ENCODE measurements around the gene NOC2L.
"Not testable (repeated sequence)": the region's sequence is repeated elsewhere in the genome, so short reads cannot be mapped to it uniquely, and the experiment has no call there.

Gene NOC2L

DNA sequence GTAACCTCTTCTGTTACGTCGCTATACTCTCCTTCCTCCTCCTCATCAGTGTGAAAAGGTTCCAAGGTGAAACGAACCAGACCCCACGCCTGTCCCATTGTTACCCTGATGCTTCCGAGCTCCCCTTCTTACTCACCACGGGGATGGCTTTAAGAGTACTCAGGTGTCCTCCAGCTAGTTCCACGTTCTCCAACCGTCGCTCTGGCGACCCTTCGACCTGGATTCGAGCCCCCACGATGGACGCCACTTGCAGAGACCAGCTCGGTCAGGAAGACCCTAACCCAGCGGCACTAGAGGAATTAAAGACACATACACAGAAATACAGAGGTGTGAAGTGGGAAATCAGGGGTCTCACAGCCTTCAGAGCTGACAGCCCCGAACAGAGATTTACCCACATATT lies 61.1 kb downstream of the NOC2L start:
- not testable (repeated sequence) for DNase-seq

DNA sequence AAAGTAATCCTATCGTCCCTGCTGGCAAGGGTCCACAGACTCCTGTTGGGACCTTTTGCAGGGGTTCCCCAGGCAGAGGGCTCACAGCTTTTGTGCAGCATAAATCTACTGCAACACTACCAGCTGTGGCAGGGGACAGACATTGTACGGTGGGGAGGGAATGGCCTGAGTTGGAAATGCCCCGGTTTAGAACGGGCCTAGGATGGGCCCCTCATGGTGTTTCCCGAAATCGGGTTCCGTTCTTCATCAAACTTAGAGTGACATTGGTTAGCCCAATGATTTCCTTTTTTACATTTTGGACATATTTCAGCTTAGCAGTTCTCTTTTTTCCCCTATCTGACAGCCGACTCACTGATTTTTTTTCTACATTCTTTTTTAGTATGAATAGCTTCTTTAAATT lies 61.8 kb downstream of the NOC2L start:
- no peak for DNase-seq

Data from central memory CD4-positive, alpha-beta T cell (primary cell).